Activated T-cell treated with anti-CD3 and anti-CD28 coated beads for 4 hours (primary cell): ENCODE data around the gene GSDMA.
"Not testable (repeated sequence)": the region's sequence is repeated elsewhere in the genome, so short reads cannot be mapped to it uniquely, and the experiment has no call there.

ENCODE experiments used
- DNase-seq: peaks from one replicate; pipeline ENCODE4 v3.0.0-alpha.2; 2020

GSDMA gene

GRCh38 chr17:40004072-40004471, 41.3 kb downstream of the GSDMA start:
- DNase-seq: no peak

- DNase-seq: no peak
Measured at GRCh38 chr17:40004712-40005111, 41.9 kb downstream of the GSDMA start.

- DNase-seq: no peak
Measured at GRCh38 chr17:40005520-40005919, 42.7 kb downstream of the GSDMA start.

- not testable (repeated sequence) for DNase-seq
Measured at GRCh38 chr17:40010946-40011500, 48.2 kb downstream of the GSDMA start.

- DNase-seq: not testable (repeated sequence)
Measured at GRCh38 chr17:40012017-40012647, 49.3 kb downstream of the GSDMA start.

- DNase-seq: no peak
Measured at GRCh38 chr17:40014375-40014980, 51.7 kb downstream of the GSDMA start.

- no peak for DNase-seq
Measured at GRCh38 chr17:40015005-40015997, 52.5 kb downstream of the GSDMA start, which contains the start of gene CSF3. Gene CSF3 (plus strand): TSS chr17:40015440. CDS start chr17:40015475, 35 bp downstream.

- DNase-seq: no peak
Measured at GRCh38 chr17:40015998-40016985, 53.5 kb downstream of the GSDMA start.

- DNase-seq: no peak
Measured at GRCh38 chr17:40017422-40018080, 54.7 kb downstream of the GSDMA start.

- DNase-seq: no peak
Measured at GRCh38 chr17:40018211-40019121, 55.7 kb downstream of the GSDMA start.

- no peak for DNase-seq
Measured at GRCh38 chr17:40019140-40019991, 56.6 kb downstream of the GSDMA start.

GRCh38 chr17:40020146-40020545, 57.3 kb downstream of the GSDMA start:
- DNase-seq: no peak

GRCh38 chr17:40021451-40021971, 58.7 kb downstream of the GSDMA start:
- DNase-seq: no peak

- DNase-seq: no peak
Measured at GRCh38 chr17:40022497-40022896, 59.7 kb downstream of the GSDMA start.

GRCh38 chr17:40022961-40023541, 60.2 kb downstream of the GSDMA start:
- DNase-seq: no peak

GRCh38 chr17:40023590-40024292, 60.9 kb downstream of the GSDMA start:
- DNase-seq: no peak

GRCh38 chr17:40024901-40025300, 62.1 kb downstream of the GSDMA start:
- DNase-seq: no peak

- DNase-seq: no peak
Measured at GRCh38 chr17:40025559-40025958, 62.8 kb downstream of the GSDMA start.
